IPS DF 6.9 (cell line): ENCODE measurements around the gene IQCK.

Source experiments
- DNase-seq: peaks from one replicate; pipeline ENCODE4 v3.0.0-alpha.2; 2013; ENCODE audit warnings: low read depth, low spot score
- H3K27ac ChIP-seq: one replicate; pipeline ENCODE4 v1.5.1; 2013; ENCODE audit warnings: low read length, control low read depth
- H3K27me3 ChIP-seq: 2 replicates; pipeline ENCODE4 v1.6.1; 2013; ENCODE audit warnings: mild to moderate bottlenecking, low read length; ENCODE audit not compliant: control insufficient read depth, insufficient read depth
- H3K36me3 ChIP-seq: 2 replicates; pipeline ENCODE4 v1.6.1; 2013; ENCODE audit warnings: low read length; ENCODE audit not compliant: control insufficient read depth, insufficient read depth
- H3K4me1 ChIP-seq: 2 replicates; pipeline ENCODE4 v1.6.1; 2013; ENCODE audit warnings: low read length; ENCODE audit not compliant: control insufficient read depth, insufficient read depth
- H3K4me3 ChIP-seq: 2 replicates; pipeline ENCODE4 v1.5.1; 2013; ENCODE audit warnings: mild to moderate bottlenecking, low read length
- H3K9me3 ChIP-seq: 2 replicates; pipeline ENCODE4 v1.6.1; 2013; ENCODE audit warnings: low read length, inconsistent platforms; ENCODE audit not compliant: control insufficient read depth, insufficient read depth
- WGBS: extraction: QIAGEN DNeasy Blood & Tissue Kit; methylation state at CpG from one replicate; pipeline ENCODE4 v1.1.7; 2013; ENCODE audit warnings: mixed read lengths, missing lambda C conversion rate; ENCODE audit not compliant: insufficient read length, insufficient coverage; 5-methylcytosine and 5-hydroxymethylcytosine counted together

The IQCK gene

GRCh38 chr16:19745286-19746010, 27.4 kb downstream of the IQCK start:
- Histone ChIP-seq H3K27me3 (no peaks in the 10 kb centered on the region), H3K27ac (no peak overlapping the region), H3K4me1 (no peaks in the 10 kb centered on the region), H3K36me3 (no peaks in the 10 kb centered on the region), H3K4me3 (no peak overlapping the region), H3K9me3 (no peaks in the 10 kb centered on the region)
- DNase-seq = no peak
- no CpG with 5 or more reads among the region's 9 CpGs for WGBS

GRCh38 chr16:19746561-19746960, 28.5 kb downstream of the IQCK start:
- Histone ChIP-seq H3K4me1 (no peaks in the 10 kb centered on the region), H3K36me3 (no peaks in the 10 kb centered on the region), H3K27ac (no peak overlapping the region), H3K27me3 (no peaks in the 10 kb centered on the region), H3K9me3 (no peaks in the 10 kb centered on the region), H3K4me3 (no peak overlapping the region)
- no CpG with 5 or more reads among the region's 4 CpGs for WGBS
- no peak for DNase-seq

- Histone ChIP-seq H3K4me3 (no peak overlapping the region), H3K27ac (no peak overlapping the region), H3K27me3 (no peaks in the 10 kb centered on the region), H3K9me3 (no peaks in the 10 kb centered on the region), H3K36me3 (no peaks in the 10 kb centered on the region), H3K4me1 (no peaks in the 10 kb centered on the region)
- DNase-seq = no peak
- WGBS = no CpG with 5 or more reads among the region's 2 CpGs
Measured at GRCh38 chr16:19748389-19749168, 30.5 kb downstream of the IQCK start.

- Histone ChIP-seq H3K4me1 (no peaks in the 10 kb centered on the region), H3K27me3 (no peaks in the 10 kb centered on the region), H3K27ac (no peak overlapping the region), H3K9me3 (no peaks in the 10 kb centered on the region), H3K4me3 (no peak overlapping the region), H3K36me3 (no peaks in the 10 kb centered on the region)
- no peak for DNase-seq
- no CpG with 5 or more reads among the region's 4 CpGs for WGBS
Measured at GRCh38 chr16:19749571-19750080, 31.6 kb downstream of the IQCK start.

- no peaks in the 10 kb centered on the region for H3K4me1 ChIP-seq
Measured at GRCh38 chr16:19751478-19752385, 33.7 kb downstream of the IQCK start.

GRCh38 chr16:19753815-19754643, 36.0 kb downstream of the IQCK start:
- no peak overlapping the region for H3K27ac ChIP-seq
- no peaks in the 10 kb centered on the region for H3K4me1 ChIP-seq
- no peaks in the 10 kb centered on the region for H3K27me3 ChIP-seq
- H3K4me3 ChIP-seq = no peak overlapping the region
- no peaks in the 10 kb centered on the region for H3K9me3 ChIP-seq
- DNase-seq = no peak
- no CpG with 5 or more reads among the region's 12 CpGs for WGBS
- no peaks in the 10 kb centered on the region for H3K36me3 ChIP-seq

More at GRCh38 chr16:19751478-19752385, 33.7 kb downstream of the IQCK start:
- Histone ChIP-seq H3K27ac (no peak overlapping the region), H3K9me3 (no peaks in the 10 kb centered on the region), H3K27me3 (no peaks in the 10 kb centered on the region), H3K36me3 (no peaks in the 10 kb centered on the region), H3K4me3 (no peak overlapping the region)
- no peak for DNase-seq
- WGBS = no CpG with 5 or more reads among the region's 6 CpGs

GRCh38 chr16:19754644-19755036, 36.6 kb downstream of the IQCK start:
- DNase-seq = no peak
- no peaks in the 10 kb centered on the region for H3K36me3 ChIP-seq
- no peaks in the 10 kb centered on the region for H3K4me1 ChIP-seq
- no CpG with 5 or more reads among the region's 1 CpG for WGBS
- no peak overlapping the region for H3K4me3 ChIP-seq
- H3K9me3 ChIP-seq = no peaks in the 10 kb centered on the region
- no peaks in the 10 kb centered on the region for H3K27me3 ChIP-seq
- H3K27ac ChIP-seq = no peak overlapping the region

- DNase-seq = no peak
- WGBS = no CpG with 5 or more reads among the region's 3 CpGs
- H3K36me3 ChIP-seq = no peaks in the 10 kb centered on the region
- no peak overlapping the region for H3K27ac ChIP-seq
- H3K4me3 ChIP-seq = no peak overlapping the region
- H3K4me1 ChIP-seq = no peaks in the 10 kb centered on the region
- no peaks in the 10 kb centered on the region for H3K27me3 ChIP-seq
- H3K9me3 ChIP-seq = no peaks in the 10 kb centered on the region
Measured at GRCh38 chr16:19755268-19755667, 37.2 kb downstream of the IQCK start.

- no peak for DNase-seq
- no peaks in the 10 kb centered on the region for H3K36me3 ChIP-seq
- no peaks in the 10 kb centered on the region for H3K4me1 ChIP-seq
- no peak overlapping the region for H3K27ac ChIP-seq
- no peaks in the 10 kb centered on the region for H3K9me3 ChIP-seq
- no peaks in the 10 kb centered on the region for H3K27me3 ChIP-seq
- no peak overlapping the region for H3K4me3 ChIP-seq
- no CpG with 5 or more reads among the region's 5 CpGs for WGBS
Measured at GRCh38 chr16:19757026-19757425, 39.0 kb downstream of the IQCK start.
